ENCODE data around the gene OSCP1.

OSCP1 gene

DNA sequence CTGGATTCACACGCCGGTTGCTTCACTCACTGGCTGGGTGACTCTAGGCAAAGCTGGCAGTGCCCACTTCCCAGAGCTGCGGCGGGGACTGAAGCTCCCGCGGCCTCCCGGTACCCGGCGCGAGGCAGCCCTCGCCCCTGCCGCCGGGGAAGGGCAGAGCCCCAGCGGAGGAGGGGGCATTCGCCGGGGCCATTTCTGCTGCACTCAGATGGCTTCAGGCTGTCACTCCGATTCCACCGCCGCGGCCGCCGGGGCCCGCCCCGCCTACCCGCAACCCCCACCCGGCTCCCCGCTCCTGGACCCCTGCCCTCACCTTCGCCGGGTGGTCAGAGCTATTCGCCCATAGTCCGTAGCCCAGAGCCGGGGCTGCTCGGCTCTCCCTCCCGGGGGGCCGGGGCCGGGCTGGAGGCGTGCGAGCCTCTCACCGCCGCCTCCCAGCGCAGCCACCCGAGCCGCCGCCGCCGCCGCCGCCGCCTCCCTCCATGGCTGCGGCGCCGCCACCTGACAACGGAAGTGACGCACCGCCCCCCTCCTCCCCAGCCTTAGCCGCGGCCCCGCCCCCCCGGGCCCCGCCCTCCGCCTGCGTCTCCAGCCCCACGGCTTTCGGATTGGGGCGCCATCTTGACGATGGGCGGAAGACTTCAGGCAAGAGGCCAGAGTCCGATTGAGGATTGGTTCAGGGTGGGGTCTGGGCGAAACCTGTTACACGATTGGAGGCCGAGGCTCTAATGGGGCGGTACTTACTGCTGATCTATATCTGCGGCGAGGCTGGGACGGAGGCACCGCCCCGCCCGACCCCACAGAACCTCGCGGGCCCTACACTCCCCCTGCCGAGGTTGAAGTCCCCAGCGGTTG is 64.6 kb downstream of the OSCP1 start, which contains the start of gene STK40:
STK40 (minus strand) TSS at position 515 of the 855 bp plus-strand sequence. CDS start 24,592 bp downstream, outside the sequence.
- Mint-ChIP-seq H3K4me3 (peak within 1 kb of the TSS; percentile 90 to 95 (median 95)), H3K27me3 (ENCODE audit: low read depth) (no peaks in the 10 kb centered on the region), H3K9me3 (no peaks in the 10 kb centered on the region), H3K36me3 (ENCODE audit: low read depth) (peaks cover 10% of the 10 kb centered on the region), H3K4me1 (peaks cover 57% of the 10 kb centered on the region), H3K27ac (peak within 1 kb of the TSS; percentile 95 to 98 (median 98))
- TF ChIP-seq, protein P1, sequence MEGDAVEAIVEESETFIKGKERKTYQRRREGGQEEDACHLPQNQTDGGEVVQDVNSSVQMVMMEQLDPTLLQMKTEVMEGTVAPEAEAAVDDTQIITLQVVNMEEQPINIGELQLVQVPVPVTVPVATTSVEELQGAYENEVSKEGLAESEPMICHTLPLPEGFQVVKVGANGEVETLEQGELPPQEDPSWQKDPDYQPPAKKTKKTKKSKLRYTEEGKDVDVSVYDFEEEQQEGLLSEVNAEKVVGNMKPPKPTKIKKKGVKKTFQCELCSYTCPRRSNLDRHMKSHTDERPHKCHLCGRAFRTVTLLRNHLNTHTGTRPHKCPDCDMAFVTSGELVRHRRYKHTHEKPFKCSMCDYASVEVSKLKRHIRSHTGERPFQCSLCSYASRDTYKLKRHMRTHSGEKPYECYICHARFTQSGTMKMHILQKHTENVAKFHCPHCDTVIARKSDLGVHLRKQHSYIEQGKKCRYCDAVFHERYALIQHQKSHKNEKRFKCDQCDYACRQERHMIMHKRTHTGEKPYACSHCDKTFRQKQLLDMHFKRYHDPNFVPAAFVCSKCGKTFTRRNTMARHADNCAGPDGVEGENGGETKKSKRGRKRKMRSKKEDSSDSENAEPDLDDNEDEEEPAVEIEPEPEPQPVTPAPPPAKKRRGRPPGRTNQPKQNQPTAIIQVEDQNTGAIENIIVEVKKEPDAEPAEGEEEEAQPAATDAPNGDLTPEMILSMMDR (IDR thresholded peaks at IDR 0.05; ENCODE audit: unreplicated experiment in 3 of 3) = no peak

DNA sequence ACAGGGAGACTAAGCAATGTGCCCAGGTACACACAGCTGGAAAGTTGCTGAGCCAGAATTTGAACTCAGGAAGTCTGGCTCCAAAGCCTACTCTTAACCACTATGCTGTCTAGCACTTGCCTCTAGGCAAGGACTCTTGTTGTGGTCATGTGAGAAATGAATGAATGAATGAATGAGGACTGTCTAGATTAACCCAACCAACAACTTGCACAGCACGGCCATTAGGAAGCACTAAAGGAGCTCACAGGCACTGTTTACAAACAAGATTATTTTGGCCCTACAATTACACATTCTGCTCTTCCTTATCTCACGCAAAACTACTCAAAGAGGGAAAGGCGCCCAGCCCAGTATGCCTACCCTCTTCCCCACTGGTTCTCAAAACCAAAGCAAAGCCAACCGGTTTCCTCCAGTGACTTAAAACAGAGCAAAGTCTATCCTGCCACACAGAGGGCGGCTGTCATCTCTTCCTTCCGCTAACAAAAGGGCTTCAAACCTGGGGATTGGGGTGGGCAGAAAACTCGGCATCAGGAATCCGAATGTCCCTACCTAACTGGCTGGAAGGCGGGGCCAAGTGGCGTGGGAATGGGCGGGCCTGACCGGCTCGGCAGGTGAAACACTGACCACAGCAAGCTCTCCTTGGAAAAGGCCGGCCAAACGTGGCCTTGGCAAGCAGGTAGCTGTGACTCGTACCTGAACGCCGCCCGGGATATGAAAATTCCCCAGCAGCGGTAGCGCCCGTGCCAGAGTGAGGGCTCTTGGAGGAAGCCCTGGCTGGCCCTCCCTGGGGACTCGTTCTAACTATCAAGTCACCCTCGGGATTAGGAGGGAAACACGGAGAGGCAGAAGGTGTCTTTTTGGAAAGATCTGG is 65.5 kb downstream of the OSCP1 start:
- Mint-ChIP-seq H3K36me3 (ENCODE audit: low read depth) (peaks cover 6% of the 10 kb centered on the region), H3K4me3 (peak overlapping the region; percentile 90 to 95 (median 95)), H3K4me1 (peaks cover 65% of the 10 kb centered on the region), H3K27ac (peak overlapping the region; percentile 62 to 85 (median 67)), H3K9me3 (no peaks in the 10 kb centered on the region), H3K27me3 (ENCODE audit: low read depth) (no peaks in the 10 kb centered on the region)
- TF ChIP-seq, protein P1 (IDR thresholded peaks at IDR 0.05; ENCODE audit: unreplicated experiment in 3 of 3) = no peak

DNA sequence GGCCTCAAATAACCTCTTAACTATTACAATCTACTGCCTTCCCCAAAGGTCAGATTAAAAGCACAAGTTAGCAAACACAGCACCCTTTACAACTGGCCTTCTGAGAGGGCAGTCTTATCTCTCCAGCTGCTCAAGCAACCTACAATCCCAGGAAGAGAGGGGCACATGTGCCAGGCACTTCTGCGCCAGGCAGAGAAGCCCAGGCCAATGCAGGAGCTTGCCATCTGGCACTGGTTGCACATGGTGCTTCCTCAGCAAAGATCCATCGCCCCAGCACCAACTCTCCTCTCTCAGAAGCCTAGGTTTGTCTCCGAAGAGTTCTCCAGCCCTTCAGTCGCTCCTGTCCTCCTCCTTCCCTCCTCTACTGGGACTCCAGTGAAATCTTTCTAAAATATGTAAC is 67.0 kb downstream of the OSCP1 start:
- Mint-ChIP-seq H3K4me3 (peak overlapping the region; percentile 71 to 83 (median 80)), H3K4me1 (peaks cover 58% of the 10 kb centered on the region), H3K27ac (peak overlapping the region in 2 of 3 experiments; percentile 8 to 66), H3K9me3 (no peaks in the 10 kb centered on the region), H3K27me3 (ENCODE audit: low read depth) (no peaks in the 10 kb centered on the region), H3K36me3 (ENCODE audit: low read depth) (peaks cover 8% of the 10 kb centered on the region)
- TF ChIP-seq, protein P1 (IDR thresholded peaks at IDR 0.05; ENCODE audit: unreplicated experiment in 3 of 3) = no peak

DNA sequence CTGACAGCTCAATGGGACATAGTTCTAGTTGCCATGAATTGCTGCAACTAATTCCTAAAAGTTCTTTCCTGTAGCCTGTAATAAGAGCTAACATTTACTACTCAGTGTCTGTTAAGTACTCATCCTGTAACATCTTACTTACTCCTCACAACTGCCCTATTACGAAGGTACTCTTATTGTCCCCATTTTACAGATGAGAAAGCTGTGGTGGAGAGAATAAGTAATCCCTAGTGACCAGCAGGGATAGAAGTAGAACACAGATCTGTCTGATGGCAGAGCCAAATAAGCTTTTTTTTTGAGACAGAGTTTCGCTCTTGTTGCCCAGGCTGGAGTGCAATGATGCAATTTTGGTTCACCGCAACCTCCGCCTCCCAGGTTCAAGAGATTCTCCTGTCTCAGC is 67.6 kb downstream of the OSCP1 start:
- H3K27me3 Mint-ChIP-seq (ENCODE audit: low read depth) = no peaks in the 10 kb centered on the region
- peaks cover 56% of the 10 kb centered on the region for H3K4me1 Mint-ChIP-seq
- H3K9me3 Mint-ChIP-seq = no peaks in the 10 kb centered on the region
- no peak overlapping the region for H3K27ac Mint-ChIP-seq
- TF ChIP-seq, protein P1 (IDR thresholded peaks at IDR 0.05; ENCODE audit: unreplicated experiment in 3 of 3) = no peak
- H3K36me3 Mint-ChIP-seq (ENCODE audit: low read depth) = peaks cover 8% of the 10 kb centered on the region
- peak overlapping the region in 1 of 3 experiments; percentile 83 for H3K4me3 Mint-ChIP-seq

DNA sequence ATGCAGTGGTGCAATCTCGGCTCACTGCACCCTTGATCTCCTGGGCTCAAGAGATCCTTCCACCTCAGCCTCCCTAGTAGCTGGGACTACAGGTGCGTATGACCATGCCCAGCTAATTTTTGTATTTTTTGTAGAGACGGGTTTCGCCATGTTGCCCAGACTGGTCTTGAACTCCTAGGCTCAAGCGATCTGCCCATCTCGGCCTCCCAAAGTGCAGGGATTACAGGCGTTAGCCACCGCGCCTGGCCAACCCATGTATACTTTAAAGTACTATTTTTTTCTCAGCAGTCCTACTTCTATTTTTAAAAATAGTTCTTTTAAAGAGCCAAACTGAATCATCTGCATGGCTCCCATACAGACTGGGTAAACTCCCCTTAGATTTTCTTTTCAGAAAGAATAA is 68.0 kb downstream of the OSCP1 start:
- no peak overlapping the region for H3K4me3 Mint-ChIP-seq
- no peaks in the 10 kb centered on the region for H3K9me3 Mint-ChIP-seq
- peaks cover 8% of the 10 kb centered on the region for H3K36me3 Mint-ChIP-seq (ENCODE audit: low read depth)
- H3K27me3 Mint-ChIP-seq (ENCODE audit: low read depth) = no peaks in the 10 kb centered on the region
- TF ChIP-seq, protein P1 (IDR thresholded peaks at IDR 0.05; ENCODE audit: unreplicated experiment in 3 of 3) = no peak
- H3K4me1 Mint-ChIP-seq = peaks cover 51% of the 10 kb centered on the region
- H3K27ac Mint-ChIP-seq = no peak overlapping the region

Measured in nephron (organoid).